Ecto neural progenitor cell (in vitro differentiated cells): ENCODE data around the gene FEZF1.

Experiments used
- DNase-seq: peaks from one replicate; pipeline ENCODE4 v3.0.0-alpha.2; 2018; ENCODE audit warnings: low spot score

Gene FEZF1

GRCh38 chr7:122268101-122268500 is 36.4 kb downstream of the FEZF1 start:
- no peak for DNase-seq

- no peak for DNase-seq
These were observed 42.3 kb downstream of the FEZF1 start for GRCh38 chr7:122262246-122262645.

- no peak for DNase-seq
These were observed 43.1 kb downstream of the FEZF1 start for GRCh38 chr7:122261442-122261841.

- no peak for DNase-seq
These were observed 43.5 kb downstream of the FEZF1 start for GRCh38 chr7:122261016-122261415.

GRCh38 chr7:122260336-122260735 is 44.2 kb downstream of the FEZF1 start:
- no peak for DNase-seq

- DNase-seq, result no peak
These were observed 45.6 kb downstream of the FEZF1 start for GRCh38 chr7:122258971-122259370.

- no peak for DNase-seq
These were observed 47.5 kb downstream of the FEZF1 start for GRCh38 chr7:122257056-122257455.

GRCh38 chr7:122256046-122256445 is 48.5 kb downstream of the FEZF1 start:
- DNase-seq, result no peak

GRCh38 chr7:122255454-122255853 is 49.1 kb downstream of the FEZF1 start:
- no peak for DNase-seq
